ENCODE measurements around the gene NLRX1.
"Not testable (repeated sequence)": the region's sequence is repeated elsewhere in the genome, so short reads cannot be mapped to it uniquely, and the experiment has no call there.

The NLRX1 gene

GRCh38 chr11:119188887-119189286, 20.4 kb downstream of the NLRX1 start:
- ChIA-PET CTCF (interaction anchor here (1.2 kb wide), 1 partner anchor 8 kb away, joined by 4 read pairs; no protein-coding TSS in a partner anchor), POLR2A (no interaction called here)
- DNase-seq (ENCODE audit: extremely low spot score), result no peak
- TF ChIP-seq CTCF (IDR thresholded peaks at IDR 0.05; ENCODE audit: control extremely low read depth, extremely low read depth, low read depth, missing control alignments), result no peak

- POLR2A ChIA-PET, result no interaction called here
- no peak for TF ChIP-seq CTCF (IDR thresholded peaks at IDR 0.05; ENCODE audit: control extremely low read depth, extremely low read depth, low read depth, missing control alignments)
- CTCF ChIA-PET, result no interaction called here
- no peak for DNase-seq (ENCODE audit: extremely low spot score)
Observed at GRCh38 chr11:119189393-119189792, 20.9 kb downstream of the NLRX1 start.

GRCh38 chr11:119190531-119190930, 22.0 kb downstream of the NLRX1 start:
- ChIA-PET CTCF (interaction anchor here (1.0 to 2.5 kb wide), 4 partner anchors 11 to 132 kb away, joined by 3 to 17 read pairs (median 6); partner anchors contain the start of gene NLRX1), POLR2A (no interaction called here)
- no peak for TF ChIP-seq CTCF (IDR thresholded peaks at IDR 0.05; ENCODE audit: control extremely low read depth, extremely low read depth, low read depth, missing control alignments)
- no peak for DNase-seq (ENCODE audit: extremely low spot score)

GRCh38 chr11:119191265-119191664, 22.7 kb downstream of the NLRX1 start:
- DNase-seq (ENCODE audit: extremely low spot score); POLR2A ChIA-PET: not testable (repeated sequence)
- CTCF ChIA-PET, result interaction anchor here (1.0 to 2.5 kb wide), 6 partner anchors 8 to 131 kb away, joined by 3 to 17 read pairs (median 6); partner anchors contain the start of gene NLRX1

GRCh38 chr11:119192111-119192510, 23.6 kb downstream of the NLRX1 start:
- no peak for DNase-seq (ENCODE audit: extremely low spot score)
- CTCF ChIA-PET, result interaction anchor here (1.0 to 2.5 kb wide), 6 partner anchors 9 to 146 kb away, joined by 3 to 17 read pairs (median 6); partner anchors contain the start of gene NLRX1
- no peak for TF ChIP-seq CTCF (IDR thresholded peaks at IDR 0.05; ENCODE audit: control extremely low read depth, extremely low read depth, low read depth, missing control alignments)
- POLR2A ChIA-PET, result no interaction called here

GRCh38 chr11:119193001-119193400, 24.5 kb downstream of the NLRX1 start:
- TF ChIP-seq CTCF (IDR thresholded peaks at IDR 0.05; ENCODE audit: control extremely low read depth, extremely low read depth, low read depth, missing control alignments), result no peak
- DNase-seq (ENCODE audit: extremely low spot score), result no peak
- POLR2A ChIA-PET, result no interaction called here
- CTCF ChIA-PET, result interaction anchor here (0.8 to 2.4 kb wide), 5 partner anchors 12 to 145 kb away, joined by 3 to 6 read pairs (median 5); partner anchors contain the start of gene NLRX1

- no peak for DNase-seq (ENCODE audit: extremely low spot score)
- ChIA-PET POLR2A (no interaction called here), CTCF (interaction anchor here (2.4 kb wide), 1 partner anchor 145 kb away, joined by 5 read pairs; no protein-coding TSS in a partner anchor)
- no peak for TF ChIP-seq CTCF (IDR thresholded peaks at IDR 0.05; ENCODE audit: control extremely low read depth, extremely low read depth, low read depth, missing control alignments)
Observed at GRCh38 chr11:119193626-119194025, 25.1 kb downstream of the NLRX1 start.
